Measurements from ENCODE around the gene YWHAE. TPM values are rescaled to one million over a fixed set of nuclear protein-coding genes. Genes with fewer than 3 reads are reported as not detected.

The YWHAE gene
- total and polyA plus RNA-seq, 9 of the 15 experiments (the other 6 are each of a cell fraction or from before 2014, with no cell fraction given) = 184 to 727 (median 448) TPM

DNA sequence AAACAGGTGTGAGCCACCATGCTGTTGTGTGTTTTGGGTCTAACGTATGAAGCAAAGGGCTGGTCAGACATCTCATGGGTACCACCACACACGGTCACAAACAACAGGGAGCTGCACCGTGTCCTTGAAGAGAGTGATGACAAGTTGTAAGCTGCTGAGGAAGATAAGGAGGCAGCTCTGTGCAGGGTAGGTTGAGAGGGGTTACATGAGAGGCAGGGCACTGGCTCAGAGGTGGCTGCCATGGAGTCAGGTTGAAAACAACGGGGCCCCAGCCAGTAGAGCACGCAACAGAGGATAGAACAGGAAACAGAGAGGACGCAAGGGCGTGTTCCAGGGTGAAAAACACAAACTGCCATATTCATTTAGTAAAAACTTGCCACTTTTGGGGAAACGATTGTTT lies 68.3 kb downstream of the YWHAE start (continued):
- TF ChIP-seq, protein P1, sequence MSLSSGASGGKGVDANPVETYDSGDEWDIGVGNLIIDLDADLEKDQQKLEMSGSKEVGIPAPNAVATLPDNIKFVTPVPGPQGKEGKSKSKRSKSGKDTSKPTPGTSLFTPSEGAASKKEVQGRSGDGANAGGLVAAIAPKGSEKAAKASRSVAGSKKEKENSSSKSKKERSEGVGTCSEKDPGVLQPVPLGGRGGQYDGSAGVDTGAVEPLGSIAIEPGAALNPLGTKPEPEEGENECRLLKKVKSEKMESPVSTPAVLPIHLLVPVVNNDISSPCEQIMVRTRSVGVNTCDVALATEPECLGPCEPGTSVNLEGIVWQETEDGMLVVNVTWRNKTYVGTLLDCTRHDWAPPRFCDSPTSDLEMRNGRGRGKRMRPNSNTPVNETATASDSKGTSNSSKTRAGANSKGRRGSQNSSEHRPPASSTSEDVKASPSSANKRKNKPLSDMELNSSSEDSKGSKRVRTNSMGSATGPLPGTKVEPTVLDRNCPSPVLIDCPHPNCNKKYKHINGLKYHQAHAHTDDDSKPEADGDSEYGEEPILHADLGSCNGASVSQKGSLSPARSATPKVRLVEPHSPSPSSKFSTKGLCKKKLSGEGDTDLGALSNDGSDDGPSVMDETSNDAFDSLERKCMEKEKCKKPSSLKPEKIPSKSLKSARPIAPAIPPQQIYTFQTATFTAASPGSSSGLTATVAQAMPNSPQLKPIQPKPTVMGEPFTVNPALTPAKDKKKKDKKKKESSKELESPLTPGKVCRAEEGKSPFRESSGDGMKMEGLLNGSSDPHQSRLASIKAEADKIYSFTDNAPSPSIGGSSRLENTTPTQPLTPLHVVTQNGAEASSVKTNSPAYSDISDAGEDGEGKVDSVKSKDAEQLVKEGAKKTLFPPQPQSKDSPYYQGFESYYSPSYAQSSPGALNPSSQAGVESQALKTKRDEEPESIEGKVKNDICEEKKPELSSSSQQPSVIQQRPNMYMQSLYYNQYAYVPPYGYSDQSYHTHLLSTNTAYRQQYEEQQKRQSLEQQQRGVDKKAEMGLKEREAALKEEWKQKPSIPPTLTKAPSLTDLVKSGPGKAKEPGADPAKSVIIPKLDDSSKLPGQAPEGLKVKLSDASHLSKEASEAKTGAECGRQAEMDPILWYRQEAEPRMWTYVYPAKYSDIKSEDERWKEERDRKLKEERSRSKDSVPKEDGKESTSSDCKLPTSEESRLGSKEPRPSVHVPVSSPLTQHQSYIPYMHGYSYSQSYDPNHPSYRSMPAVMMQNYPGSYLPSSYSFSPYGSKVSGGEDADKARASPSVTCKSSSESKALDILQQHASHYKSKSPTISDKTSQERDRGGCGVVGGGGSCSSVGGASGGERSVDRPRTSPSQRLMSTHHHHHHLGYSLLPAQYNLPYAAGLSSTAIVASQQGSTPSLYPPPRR (CRISPR knock-in tag; IDR thresholded peaks at IDR 0.05; ENCODE audit: borderline replicate concordance) = no peak
- TF ChIP-seq DPF2 (IDR thresholded peaks at IDR 0.05) (peak; percentile 71), CREBBP (IDR thresholded peaks at IDR 0.05; ENCODE audit: low read depth, low read length) (no peak), SMARCA4 (IDR thresholded peaks at IDR 0.05) (peak; percentile 49; the same call in 1 of the 2 replicates), CTBP1 (IDR thresholded peaks at IDR 0.05; ENCODE audit: borderline replicate concordance) (peak; percentile 76), SOX6 (IDR thresholded peaks at IDR 0.05) (peak; percentile 30; the same call in 1 of the 2 replicates), DDX20 (tag; IDR thresholded peaks at IDR 0.05; ENCODE audit: low read depth) (no peak), CHD2 (IDR thresholded peaks at IDR 0.05; ENCODE audit: low read depth, low read length) (no peak), EP300 (IDR thresholded peaks at IDR 0.05; ENCODE audit: low read length) (peak; percentile 35; the same call in 1 of the 2 replicates), ZNF134 (CRISPR knock-in tag; conservative IDR thresholded peaks at IDR 0.05) (no peak), BMI1 (IDR thresholded peaks at IDR 0.05; ENCODE audit: low read length) (no peak), ZNF431 (CRISPR knock-in tag; IDR thresholded peaks at IDR 0.05) (no peak)
- TF ChIP-seq, protein P2, sequence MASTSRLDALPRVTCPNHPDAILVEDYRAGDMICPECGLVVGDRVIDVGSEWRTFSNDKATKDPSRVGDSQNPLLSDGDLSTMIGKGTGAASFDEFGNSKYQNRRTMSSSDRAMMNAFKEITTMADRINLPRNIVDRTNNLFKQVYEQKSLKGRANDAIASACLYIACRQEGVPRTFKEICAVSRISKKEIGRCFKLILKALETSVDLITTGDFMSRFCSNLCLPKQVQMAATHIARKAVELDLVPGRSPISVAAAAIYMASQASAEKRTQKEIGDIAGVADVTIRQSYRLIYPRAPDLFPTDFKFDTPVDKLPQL (IDR thresholded peaks at IDR 0.05; ENCODE audit: extremely low read depth, insufficient read length) = no peak
- TF ChIP-seq, protein P3, sequence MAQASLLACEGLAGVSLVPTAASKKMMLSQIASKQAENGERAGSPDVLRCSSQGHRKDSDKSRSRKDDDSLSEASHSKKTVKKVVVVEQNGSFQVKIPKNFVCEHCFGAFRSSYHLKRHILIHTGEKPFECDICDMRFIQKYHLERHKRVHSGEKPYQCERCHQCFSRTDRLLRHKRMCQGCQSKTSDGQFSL (CRISPR knock-in tag; IDR thresholded peaks at IDR 0.05) = no peak
- TF ChIP-seq, protein P3 (tag; IDR thresholded peaks at IDR 0.05) = no peak
- TF ChIP-seq, protein P4, sequence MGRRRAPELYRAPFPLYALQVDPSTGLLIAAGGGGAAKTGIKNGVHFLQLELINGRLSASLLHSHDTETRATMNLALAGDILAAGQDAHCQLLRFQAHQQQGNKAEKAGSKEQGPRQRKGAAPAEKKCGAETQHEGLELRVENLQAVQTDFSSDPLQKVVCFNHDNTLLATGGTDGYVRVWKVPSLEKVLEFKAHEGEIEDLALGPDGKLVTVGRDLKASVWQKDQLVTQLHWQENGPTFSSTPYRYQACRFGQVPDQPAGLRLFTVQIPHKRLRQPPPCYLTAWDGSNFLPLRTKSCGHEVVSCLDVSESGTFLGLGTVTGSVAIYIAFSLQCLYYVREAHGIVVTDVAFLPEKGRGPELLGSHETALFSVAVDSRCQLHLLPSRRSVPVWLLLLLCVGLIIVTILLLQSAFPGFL (CRISPR knock-in tag; IDR thresholded peaks at IDR 0.05) = no peak
- TF ChIP-seq, protein P5, sequence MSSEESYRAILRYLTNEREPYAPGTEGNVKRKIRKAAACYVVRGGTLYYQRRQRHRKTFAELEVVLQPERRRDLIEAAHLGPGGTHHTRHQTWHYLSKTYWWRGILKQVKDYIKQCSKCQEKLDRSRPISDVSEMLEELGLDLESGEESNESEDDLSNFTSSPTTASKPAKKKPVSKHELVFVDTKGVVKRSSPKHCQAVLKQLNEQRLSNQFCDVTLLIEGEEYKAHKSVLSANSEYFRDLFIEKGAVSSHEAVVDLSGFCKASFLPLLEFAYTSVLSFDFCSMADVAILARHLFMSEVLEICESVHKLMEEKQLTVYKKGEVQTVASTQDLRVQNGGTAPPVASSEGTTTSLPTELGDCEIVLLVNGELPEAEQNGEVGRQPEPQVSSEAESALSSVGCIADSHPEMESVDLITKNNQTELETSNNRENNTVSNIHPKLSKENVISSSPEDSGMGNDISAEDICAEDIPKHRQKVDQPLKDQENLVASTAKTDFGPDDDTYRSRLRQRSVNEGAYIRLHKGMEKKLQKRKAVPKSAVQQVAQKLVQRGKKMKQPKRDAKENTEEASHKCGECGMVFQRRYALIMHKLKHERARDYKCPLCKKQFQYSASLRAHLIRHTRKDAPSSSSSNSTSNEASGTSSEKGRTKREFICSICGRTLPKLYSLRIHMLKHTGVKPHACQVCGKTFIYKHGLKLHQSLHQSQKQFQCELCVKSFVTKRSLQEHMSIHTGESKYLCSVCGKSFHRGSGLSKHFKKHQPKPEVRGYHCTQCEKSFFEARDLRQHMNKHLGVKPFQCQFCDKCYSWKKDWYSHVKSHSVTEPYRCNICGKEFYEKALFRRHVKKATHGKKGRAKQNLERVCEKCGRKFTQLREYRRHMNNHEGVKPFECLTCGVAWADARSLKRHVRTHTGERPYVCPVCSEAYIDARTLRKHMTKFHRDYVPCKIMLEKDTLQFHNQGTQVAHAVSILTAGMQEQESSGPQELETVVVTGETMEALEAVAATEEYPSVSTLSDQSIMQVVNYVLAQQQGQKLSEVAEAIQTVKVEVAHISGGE (CRISPR knock-in tag; IDR thresholded peaks at IDR 0.05) = 0 out of 6 replicates have a peak, but pooled peaks of 1 of the 3 experiments have one; percentile 22

Measured in K562 (cell line).